ENCODE measurements around the gene USP11. TPM values are rescaled to one million over a fixed set of nuclear protein-coding genes. Genes with fewer than 3 reads are reported as not detected.

USP11 gene
- total and polyA plus RNA-seq, 2 experiments from 2014 or later, result 64.2 to 65.1 TPM

DNA sequence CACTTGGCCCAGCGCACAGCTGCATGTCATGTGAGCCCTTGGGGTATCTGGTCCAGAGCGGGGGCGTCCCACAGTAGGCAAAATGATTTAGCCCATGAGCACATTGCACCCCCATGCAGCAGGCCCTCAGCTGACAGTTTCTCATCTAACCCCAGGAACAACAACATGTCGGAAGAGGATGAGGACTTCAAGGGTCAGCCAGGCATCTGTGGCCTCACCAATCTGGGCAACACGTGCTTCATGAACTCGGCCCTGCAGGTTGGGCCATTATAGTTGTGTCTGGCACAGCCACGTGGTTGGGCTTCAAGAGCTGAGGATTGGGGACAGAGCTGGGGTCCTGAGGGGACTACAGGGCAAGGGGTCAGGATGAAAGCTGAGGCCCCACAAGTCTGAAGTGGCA is 7.8 kb downstream of the USP11 start (continued):
- TF ChIP-seq ZNF462 (CRISPR knock-in tag; IDR thresholded peaks at IDR 0.05) (no peak), CREB1 (CRISPR knock-in tag; IDR thresholded peaks at IDR 0.05; ENCODE audit: low read depth) (no peak)
- TF ChIP-seq, protein P1, sequence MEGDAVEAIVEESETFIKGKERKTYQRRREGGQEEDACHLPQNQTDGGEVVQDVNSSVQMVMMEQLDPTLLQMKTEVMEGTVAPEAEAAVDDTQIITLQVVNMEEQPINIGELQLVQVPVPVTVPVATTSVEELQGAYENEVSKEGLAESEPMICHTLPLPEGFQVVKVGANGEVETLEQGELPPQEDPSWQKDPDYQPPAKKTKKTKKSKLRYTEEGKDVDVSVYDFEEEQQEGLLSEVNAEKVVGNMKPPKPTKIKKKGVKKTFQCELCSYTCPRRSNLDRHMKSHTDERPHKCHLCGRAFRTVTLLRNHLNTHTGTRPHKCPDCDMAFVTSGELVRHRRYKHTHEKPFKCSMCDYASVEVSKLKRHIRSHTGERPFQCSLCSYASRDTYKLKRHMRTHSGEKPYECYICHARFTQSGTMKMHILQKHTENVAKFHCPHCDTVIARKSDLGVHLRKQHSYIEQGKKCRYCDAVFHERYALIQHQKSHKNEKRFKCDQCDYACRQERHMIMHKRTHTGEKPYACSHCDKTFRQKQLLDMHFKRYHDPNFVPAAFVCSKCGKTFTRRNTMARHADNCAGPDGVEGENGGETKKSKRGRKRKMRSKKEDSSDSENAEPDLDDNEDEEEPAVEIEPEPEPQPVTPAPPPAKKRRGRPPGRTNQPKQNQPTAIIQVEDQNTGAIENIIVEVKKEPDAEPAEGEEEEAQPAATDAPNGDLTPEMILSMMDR (conservative IDR thresholded peaks at IDR 0.05; ENCODE audit: low read depth in 2 of 2), result no peak

DNA sequence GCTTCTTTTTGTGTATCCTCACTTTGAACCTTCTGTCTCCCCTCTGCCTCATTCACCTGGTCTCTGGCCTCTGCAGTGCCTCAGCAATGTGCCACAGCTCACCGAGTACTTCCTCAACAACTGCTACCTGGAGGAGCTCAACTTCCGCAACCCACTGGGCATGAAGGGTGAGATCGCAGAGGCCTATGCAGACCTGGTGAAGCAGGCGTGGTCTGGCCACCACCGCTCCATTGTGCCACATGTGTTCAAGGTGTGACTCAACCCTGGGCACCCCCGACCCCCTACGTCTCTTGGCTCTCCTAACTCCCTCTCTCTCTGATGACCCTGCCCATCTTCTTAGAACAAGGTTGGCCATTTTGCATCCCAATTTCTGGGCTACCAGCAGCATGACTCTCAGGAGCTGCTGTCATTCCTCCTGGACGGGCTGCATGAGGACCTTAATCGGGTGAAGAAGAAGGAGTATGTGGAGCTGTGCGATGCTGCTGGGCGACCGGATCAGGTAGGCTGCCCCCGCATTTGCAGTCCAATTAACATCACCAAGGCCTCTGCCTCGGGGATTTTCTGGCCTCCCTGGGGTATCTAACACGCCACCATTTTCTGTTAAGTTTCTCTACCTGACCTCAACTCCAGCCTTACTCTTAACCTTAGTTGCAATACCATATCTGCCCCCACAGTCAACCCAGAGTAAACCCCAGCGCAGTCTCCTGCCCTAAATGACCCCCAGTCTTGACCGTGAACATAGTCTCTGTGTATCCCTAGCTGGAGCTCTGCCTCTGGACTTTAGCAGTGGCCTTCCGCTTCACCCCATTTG is 8.6 kb downstream of the USP11 start:
- H3K4me3 ChIP-seq, result no peak overlapping the region
- no peaks in the 10 kb centered on the region for H3K27me3 ChIP-seq (ENCODE audit: insufficient read depth)
- no peaks in the 10 kb centered on the region for H3K9me2 ChIP-seq (ENCODE audit: insufficient read depth)
- H3K79me2 ChIP-seq (replicated peaks; ENCODE audit: insufficient read depth), result peaks cover 23% of the 10 kb centered on the region
- H2AFZ ChIP-seq, result no peak overlapping the region
- ATAC-seq (no peak), DNase-seq (ENCODE audit: low spot score) (no peak)
- no peak overlapping the region for H3K27ac ChIP-seq (ENCODE audit: low read depth)
- H3K27me3 Mint-ChIP-seq (ENCODE audit: insufficient read depth, low read depth, poor library complexity), result peaks cover 7% of the 10 kb centered on the region
- H3K36me3 Mint-ChIP-seq (ENCODE audit: low read depth), result peaks cover 53% of the 10 kb centered on the region
- H4K20me1 ChIP-seq (replicated peaks; ENCODE audit: insufficient read depth), result no peaks in the 10 kb centered on the region
- H3K27ac Mint-ChIP-seq, result no peak overlapping the region
- H3K9me3 Mint-ChIP-seq, result no peaks in the 10 kb centered on the region
- no peak overlapping the region for H3K4me2 ChIP-seq
- H3K4me1 Mint-ChIP-seq, result no peaks in the 10 kb centered on the region
- no peaks in the 10 kb centered on the region for H3K36me3 ChIP-seq (ENCODE audit: insufficient read depth)
- no peaks in the 10 kb centered on the region for H3K4me1 ChIP-seq (ENCODE audit: insufficient read depth)
- no peaks in the 10 kb centered on the region for H3F3A ChIP-seq (replicated peaks; ENCODE audit: low read depth)
- H3K4me3 Mint-ChIP-seq, result no peak overlapping the region
- no peak for TF ChIP-seq EZH2phosphoT487 (IDR thresholded peaks at IDR 0.05; ENCODE audit: unreplicated experiment)
- TF ChIP-seq, protein P2, sequence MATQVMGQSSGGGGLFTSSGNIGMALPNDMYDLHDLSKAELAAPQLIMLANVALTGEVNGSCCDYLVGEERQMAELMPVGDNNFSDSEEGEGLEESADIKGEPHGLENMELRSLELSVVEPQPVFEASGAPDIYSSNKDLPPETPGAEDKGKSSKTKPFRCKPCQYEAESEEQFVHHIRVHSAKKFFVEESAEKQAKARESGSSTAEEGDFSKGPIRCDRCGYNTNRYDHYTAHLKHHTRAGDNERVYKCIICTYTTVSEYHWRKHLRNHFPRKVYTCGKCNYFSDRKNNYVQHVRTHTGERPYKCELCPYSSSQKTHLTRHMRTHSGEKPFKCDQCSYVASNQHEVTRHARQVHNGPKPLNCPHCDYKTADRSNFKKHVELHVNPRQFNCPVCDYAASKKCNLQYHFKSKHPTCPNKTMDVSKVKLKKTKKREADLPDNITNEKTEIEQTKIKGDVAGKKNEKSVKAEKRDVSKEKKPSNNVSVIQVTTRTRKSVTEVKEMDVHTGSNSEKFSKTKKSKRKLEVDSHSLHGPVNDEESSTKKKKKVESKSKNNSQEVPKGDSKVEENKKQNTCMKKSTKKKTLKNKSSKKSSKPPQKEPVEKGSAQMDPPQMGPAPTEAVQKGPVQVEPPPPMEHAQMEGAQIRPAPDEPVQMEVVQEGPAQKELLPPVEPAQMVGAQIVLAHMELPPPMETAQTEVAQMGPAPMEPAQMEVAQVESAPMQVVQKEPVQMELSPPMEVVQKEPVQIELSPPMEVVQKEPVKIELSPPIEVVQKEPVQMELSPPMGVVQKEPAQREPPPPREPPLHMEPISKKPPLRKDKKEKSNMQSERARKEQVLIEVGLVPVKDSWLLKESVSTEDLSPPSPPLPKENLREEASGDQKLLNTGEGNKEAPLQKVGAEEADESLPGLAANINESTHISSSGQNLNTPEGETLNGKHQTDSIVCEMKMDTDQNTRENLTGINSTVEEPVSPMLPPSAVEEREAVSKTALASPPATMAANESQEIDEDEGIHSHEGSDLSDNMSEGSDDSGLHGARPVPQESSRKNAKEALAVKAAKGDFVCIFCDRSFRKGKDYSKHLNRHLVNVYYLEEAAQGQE (IDR thresholded peaks at IDR 0.05; ENCODE audit: unreplicated experiment), result no peak
- no peak for TF ChIP-seq POLR2AphosphoS5 (IDR thresholded peaks at IDR 0.05; ENCODE audit: low read depth)
